Endothelial cell of umbilical vein (primary cell): ENCODE results near the gene UBB. TPM values are rescaled to one million over a fixed set of nuclear protein-coding genes. Genes with fewer than 3 reads are reported as not detected.

Source experiments
- BruUV-seq: library from RNA; stranded (reverse); fragments of 400-500 nt; replicated peaks from 2 replicates; lab custom pipeline; 2021; lab: Mats Ljungman, UMichigan
- CTCF ChIA-PET: fragments of 300-600, 350-600 bp; sonication (Branson Sonifier 250); formaldehyde crosslinking; loops from one replicate; lab custom pipeline; 2021; ENCODE audit warnings: antibody characterized with exemption, inconsistent platforms; lab: Charles Lee
- POLR2A ChIA-PET: fragments of 300-600, 350-600 bp; sonication (Branson Sonifier 250); formaldehyde crosslinking; loops from one replicate; lab custom pipeline; 2021; ENCODE audit warnings: antibody characterized with exemption, inconsistent platforms; lab: Charles Lee
- DNase-seq: peaks from one replicate; pipeline ENCODE4 v3.0.0-alpha.2; 2011; ENCODE audit warnings: low read depth, low spot score
- FAIRE-seq: peaks from 2 replicates; lab custom pipeline; 2011; peaks lifted over from hg19 to GRCh38; lab: Jason Lieb, UNC
- H2AFZ ChIP-seq: 2 replicates; pipeline ENCODE4 v1.6.0; 2012; ENCODE audit warnings: low read depth, low read length, control low read depth, inconsistent platforms
- H3K27ac ChIP-seq: 2 replicates; pipeline ENCODE4 v1.5.1; 2011; ENCODE audit warnings: low read depth, mild to moderate bottlenecking, control low read depth, low read length, moderate library complexity; ENCODE audit not compliant: insufficient read depth
- H3K27me3 ChIP-seq, 2 experiments: 2 replicates each; pipeline versions ENCODE4 v1.6.0 to v1.6.1; 2011; ENCODE audit warnings: low read length in 2 of 2, mixed read lengths in 1 of 2; ENCODE audit not compliant: control insufficient read depth in 2 of 2, insufficient read depth in 2 of 2
- H3K36me3 ChIP-seq, 2 experiments: 2 replicates in 1 of 2; 3 replicates in 1 of 2; pipeline ENCODE4 v1.5.1; 2011; ENCODE audit warnings: low read length in 2 of 2, mild to moderate bottlenecking in 1 of 2, moderate library complexity in 1 of 2; ENCODE audit not compliant: control insufficient read depth in 2 of 2, insufficient read depth in 2 of 2; ENCODE audit errors: extremely low read depth in 1 of 2
- H3K4me1 ChIP-seq: 3 replicates; pipeline ENCODE4 v1.5.1; 2011; ENCODE audit warnings: mild to moderate bottlenecking, low read length; ENCODE audit not compliant: control insufficient read depth, insufficient read depth; ENCODE audit errors: extremely low read depth
- H3K4me2 ChIP-seq: 2 replicates; pipeline ENCODE4 v1.6.1; 2011; ENCODE audit warnings: low read length, control low read depth, mixed read lengths; ENCODE audit not compliant: insufficient read depth
- H3K4me3 ChIP-seq, 3 experiments: fragments of 200-600 bp in 1 of 3; sonication (generic), shearing (Covaris generic) in 1 of 3; replicated peaks in 1 of 3; 2 replicates each; pipeline ENCODE4 v1.5.1; 2011 to 2016; ENCODE audit warnings: control low read depth in 3 of 3, low read length in 3 of 3, mild to moderate bottlenecking in 2 of 3, inconsistent platforms in 1 of 3, low read depth in 1 of 3, moderate library complexity in 1 of 3; ENCODE audit not compliant: insufficient read depth in 1 of 3
- H3K79me2 ChIP-seq: 2 replicates; pipeline ENCODE4 v1.6.0; 2012; ENCODE audit warnings: low read length, inconsistent platforms; ENCODE audit not compliant: control insufficient read depth, insufficient read depth
- H3K9ac ChIP-seq: replicated peaks from 2 replicates; pipeline ENCODE3; 2011; ENCODE audit warnings: low read length, control low read depth; ENCODE audit not compliant: insufficient read depth; ENCODE audit errors: extremely low read depth
- H3K9me1 ChIP-seq: replicated peaks from 3 replicates; pipeline ENCODE4 v1.6.0; 2011; ENCODE audit warnings: mild to moderate bottlenecking, low read length; ENCODE audit not compliant: control insufficient read depth, insufficient read depth; ENCODE audit errors: extremely low read depth
- H3K9me3 ChIP-seq: replicated peaks from 2 replicates; pipeline ENCODE4 v1.5.1; 2012; ENCODE audit warnings: low read length, inconsistent platforms; ENCODE audit not compliant: control insufficient read depth, insufficient read depth
- H4K20me1 ChIP-seq: replicated peaks from 2 replicates; pipeline ENCODE3; 2011; ENCODE audit warnings: mild to moderate bottlenecking, low read length; ENCODE audit not compliant: control insufficient read depth, insufficient read depth; ENCODE audit errors: extremely low read depth
- EZH2 ChIP-seq: IDR thresholded peaks from 2 replicates; pipeline ENCODE4 v1.6.1; 2012; ENCODE audit warnings: borderline replicate concordance, low read depth, mild to moderate bottlenecking, moderate library complexity, low read length, inconsistent platforms; ENCODE audit not compliant: severe bottlenecking
- FOS ChIP-seq: IDR thresholded peaks from 2 replicates; pipeline ENCODE4 v1.6.1; 2011; ENCODE audit warnings: mild to moderate bottlenecking, low read length, moderate library complexity, borderline replicate concordance; ENCODE audit not compliant: insufficient read depth
- GATA2 ChIP-seq: IDR thresholded peaks from 2 replicates; pipeline ENCODE4 v1.7.0; 2011; ENCODE audit warnings: low read depth, mild to moderate bottlenecking, moderate library complexity, mixed read lengths, low read length; ENCODE audit not compliant: insufficient read length, insufficient read depth
- JUN ChIP-seq: IDR thresholded peaks from 2 replicates; pipeline ENCODE4 v1.6.1; 2011; ENCODE audit warnings: borderline replicate concordance, low read depth; ENCODE audit not compliant: insufficient read length, insufficient read depth
- MYC ChIP-seq: IDR thresholded peaks from one replicate; pipeline ENCODE4 v1.6.1; 2011; ENCODE audit warnings: mild to moderate bottlenecking, low read depth, low read length
- POLR2A ChIP-seq: IDR thresholded peaks from 2 replicates; pipeline ENCODE4 v1.6.1; 2012; ENCODE audit warnings: low read depth, mild to moderate bottlenecking, control low read depth, low read length
- POLR2AphosphoS5 ChIP-seq: IDR thresholded peaks from 2 replicates; pipeline ENCODE4 v1.6.1; 2012; ENCODE audit warnings: low read depth, mild to moderate bottlenecking, control low read depth, low read length, moderate library complexity; ENCODE audit not compliant: insufficient read depth
- dilution Hi-C: fragments of 300-500 bp; cut with MboI; formaldehyde crosslinking; loops from one replicate; pipeline ENCODE4 v1.15.0; 2019; ENCODE audit warnings: low sequenced_read_pairs; ENCODE audit not compliant: extremely low pct_ligation_motif_present
- intact Hi-C: fragments of 100-400 bp; cut with micrococcal nuclease; formaldehyde crosslinking; loops from one replicate; pipeline ENCODE4 v1.10.0; 2022
- polyA plus RNA-seq, 4 experiments: library from polyadenylated mRNA; depleted of rRNA in 3 of 4; stranded (reverse) in 3 of 4; unstranded in 1 of 4; fragments of >200 nt; gene quantifications; 2 replicates each; pipeline versions ENCODE4 v1.2.1 to v1.2.3, GENCODE V29; 2011 to 2012; ENCODE audit warnings: missing spikeins in 1 of 4
- total RNA-seq: library from RNA; stranded (reverse); gene quantifications from 2 replicates; pipeline ENCODE4 v1.2.3, GENCODE V29; 2021
- TF ChIP-seq, protein P1 (sequence below): IDR thresholded peaks from 2 replicates; pipeline ENCODE4 v1.6.1; 2011; ENCODE audit not compliant: insufficient read depth, insufficient read length
- TF ChIP-seq, protein P2 (sequence below), 2 donors: IDR thresholded peaks; 1 replicate in 1 of 2; 2 replicates in 1 of 2; pipeline ENCODE4 v1.5.1; 2011; ENCODE audit warnings: low read length in 2 of 2, mild to moderate bottlenecking in 2 of 2, moderate library complexity in 2 of 2, control low read depth in 1 of 2, inconsistent platforms in 1 of 2, low read depth in 1 of 2; ENCODE audit not compliant: insufficient read depth in 1 of 2; ENCODE audit errors: extremely low read depth in 1 of 2

Gene UBB
- total and polyA plus RNA-seq, 2 donors (not counting 3 experiments of a cell fraction or from before 2014, with no cell fraction given): 1,294 to 1,683 TPM

DNA sequence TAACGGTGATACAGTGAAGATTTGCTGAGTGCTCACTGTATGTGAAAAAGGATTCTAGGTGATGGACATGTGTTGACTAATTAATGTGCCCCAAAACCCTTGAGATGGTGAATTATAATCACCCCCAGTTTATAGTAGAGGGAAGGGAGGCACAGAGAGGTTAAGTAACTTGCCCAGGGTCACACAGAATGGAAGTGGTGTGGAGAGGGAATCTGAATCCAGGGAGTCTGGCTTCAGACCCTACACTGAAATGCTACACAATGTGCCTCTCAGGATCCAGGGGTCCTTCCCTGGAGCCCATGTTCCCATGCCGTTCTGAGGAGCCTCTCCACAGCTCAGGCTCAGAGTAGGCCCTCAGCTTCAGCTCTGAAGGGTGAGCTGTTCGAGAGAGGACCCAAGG is 46.1 kb downstream of the UBB start:
- Histone ChIP-seq H2AFZ (no peak overlapping the region), H3K9ac (no peak overlapping the region), H3K4me3 (no peak overlapping the region), H4K20me1 (no peaks in the 10 kb centered on the region), H3K27ac (no peak overlapping the region), H3K9me3 (no peaks in the 10 kb centered on the region), H3K27me3 (no peaks in the 10 kb centered on the region), H3K36me3 (no peaks in the 10 kb centered on the region), H3K79me2 (no peaks in the 10 kb centered on the region), H3K4me2 (no peak overlapping the region), H3K4me1 (no peaks in the 10 kb centered on the region), H3K9me1 (no peaks in the 10 kb centered on the region)
- POLR2A ChIA-PET: interaction anchor here (1.7 kb wide), 1 partner anchor 46 kb away, joined by 10 read pairs; the partner anchor contains the start of gene UBB
- DNase-seq (no peak), FAIRE-seq (no peak)
- BruUV-seq: no TSS peak
- CTCF ChIA-PET: interaction anchor here (1.1 to 3.3 kb wide), 12 partner anchors 8 to 124 kb away, joined by 3 to 28 read pairs (median 6); partner anchors contain the start of genes CENPV and TRPV2
- TF ChIP-seq POLR2A (no peak), POLR2AphosphoS5 (no peak), FOS (no peak), GATA2 (no peak), JUN (no peak), MYC (no peak), EZH2 (no peak)
- TF ChIP-seq, protein P1, sequence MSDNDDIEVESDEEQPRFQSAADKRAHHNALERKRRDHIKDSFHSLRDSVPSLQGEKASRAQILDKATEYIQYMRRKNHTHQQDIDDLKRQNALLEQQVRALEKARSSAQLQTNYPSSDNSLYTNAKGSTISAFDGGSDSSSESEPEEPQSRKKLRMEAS: no peak
- TF ChIP-seq, protein P2, sequence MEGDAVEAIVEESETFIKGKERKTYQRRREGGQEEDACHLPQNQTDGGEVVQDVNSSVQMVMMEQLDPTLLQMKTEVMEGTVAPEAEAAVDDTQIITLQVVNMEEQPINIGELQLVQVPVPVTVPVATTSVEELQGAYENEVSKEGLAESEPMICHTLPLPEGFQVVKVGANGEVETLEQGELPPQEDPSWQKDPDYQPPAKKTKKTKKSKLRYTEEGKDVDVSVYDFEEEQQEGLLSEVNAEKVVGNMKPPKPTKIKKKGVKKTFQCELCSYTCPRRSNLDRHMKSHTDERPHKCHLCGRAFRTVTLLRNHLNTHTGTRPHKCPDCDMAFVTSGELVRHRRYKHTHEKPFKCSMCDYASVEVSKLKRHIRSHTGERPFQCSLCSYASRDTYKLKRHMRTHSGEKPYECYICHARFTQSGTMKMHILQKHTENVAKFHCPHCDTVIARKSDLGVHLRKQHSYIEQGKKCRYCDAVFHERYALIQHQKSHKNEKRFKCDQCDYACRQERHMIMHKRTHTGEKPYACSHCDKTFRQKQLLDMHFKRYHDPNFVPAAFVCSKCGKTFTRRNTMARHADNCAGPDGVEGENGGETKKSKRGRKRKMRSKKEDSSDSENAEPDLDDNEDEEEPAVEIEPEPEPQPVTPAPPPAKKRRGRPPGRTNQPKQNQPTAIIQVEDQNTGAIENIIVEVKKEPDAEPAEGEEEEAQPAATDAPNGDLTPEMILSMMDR (IDR thresholded peaks at IDR 0.05; ENCODE audit: extremely low read depth in 1 of 2, insufficient read depth in 1 of 2, low read depth in 1 of 2, low read length in 2 of 2): no peak
- dilution Hi-C loops (no loop called here), intact Hi-C loops (no loop called here)
